GM21723 (cell line): ENCODE measurements around the gene IPO11.

ENCODE experiments used
- ATAC-seq: cut with Tn5 transposase; IDR thresholded peaks from one replicate; pipeline ENCODE4 v1.9.1; 2021; ENCODE audit warnings: mild to moderate bottlenecking, moderate library complexity; ENCODE audit not compliant: unreplicated experiment

IPO11 gene

DNA sequence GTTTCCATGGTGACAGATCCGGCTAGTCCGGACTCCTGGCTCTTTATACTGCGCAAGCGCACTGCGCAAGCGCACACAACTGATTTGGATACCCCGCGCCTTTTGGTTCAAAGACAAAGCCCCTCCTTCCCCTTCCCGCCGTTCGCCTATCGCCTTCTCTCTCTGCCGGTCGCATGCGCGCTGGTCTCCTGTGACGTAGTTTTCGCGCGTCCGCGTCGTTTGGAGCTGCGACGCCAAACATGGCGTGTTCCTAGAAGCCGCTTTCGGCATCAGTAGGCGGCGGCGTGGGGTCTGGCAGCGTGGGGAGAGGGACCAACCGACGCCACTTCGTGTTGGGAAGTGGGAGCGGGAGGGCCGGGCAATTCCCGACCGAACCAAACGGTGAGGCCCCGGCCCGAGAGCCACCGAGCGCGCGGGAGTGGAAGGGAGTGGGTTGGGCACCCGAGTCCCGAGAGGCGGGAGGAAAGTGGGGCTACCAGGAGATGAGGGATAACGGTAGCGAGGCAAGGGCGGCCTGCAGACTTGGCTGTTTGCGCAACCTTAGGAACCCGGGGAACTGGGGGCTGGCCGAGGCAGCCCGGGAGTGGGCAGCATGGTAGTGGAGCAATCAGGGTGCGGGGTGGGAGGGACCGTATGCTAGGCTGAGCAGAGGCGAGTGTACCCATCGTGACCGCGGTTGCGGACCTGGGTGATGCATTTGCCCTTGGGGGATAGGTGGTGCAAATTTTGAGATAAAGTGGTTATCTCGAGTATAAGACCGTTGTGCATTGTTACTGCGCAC is at the start of gene IPO11:
Gene IPO11 (plus strand): TSS at position 215 of the 781 bp plus-strand sequence. CDS start 24,517 bp downstream, outside the sequence.
- peak; percentile 97 for ATAC-seq

DNA sequence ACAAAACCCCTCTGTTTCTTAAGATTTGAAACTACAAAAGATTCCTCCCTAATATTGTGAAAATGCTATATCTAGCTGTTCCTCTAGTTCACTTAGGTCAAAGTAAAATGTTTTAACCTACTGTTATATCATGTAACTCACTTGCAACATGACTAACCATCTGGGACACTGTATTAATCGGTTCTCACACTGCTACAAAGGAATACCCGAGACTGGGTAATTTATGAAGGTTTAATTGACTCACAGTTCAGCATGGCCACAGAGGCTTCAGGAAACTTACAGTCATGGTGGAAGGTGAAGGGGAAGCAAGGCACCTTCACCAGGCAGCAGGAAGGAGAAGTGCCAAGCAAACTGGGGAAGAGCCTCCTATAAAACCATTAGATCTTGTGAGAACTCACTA is 43.5 kb upstream of the IPO11 start:
- ATAC-seq = no peak

DNA sequence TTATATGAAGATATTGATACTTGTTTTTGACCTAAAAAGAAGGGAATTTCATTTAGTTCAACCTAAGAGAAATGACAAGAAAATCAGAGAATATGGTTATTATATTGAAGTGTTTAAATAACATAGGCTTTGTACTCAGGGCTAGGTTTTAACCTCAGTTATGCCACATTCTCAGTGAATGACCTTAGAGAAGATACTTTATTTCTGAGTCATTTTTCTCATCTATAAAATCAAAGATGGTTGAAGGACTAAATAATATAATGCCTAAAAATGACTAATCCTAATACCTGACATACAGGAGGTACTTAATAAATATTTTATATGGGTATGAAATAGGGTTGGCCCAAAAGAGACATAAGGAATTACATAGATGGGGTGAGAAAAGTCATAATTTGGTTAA is 41.2 kb upstream of the IPO11 start:
- no peak for ATAC-seq

DNA sequence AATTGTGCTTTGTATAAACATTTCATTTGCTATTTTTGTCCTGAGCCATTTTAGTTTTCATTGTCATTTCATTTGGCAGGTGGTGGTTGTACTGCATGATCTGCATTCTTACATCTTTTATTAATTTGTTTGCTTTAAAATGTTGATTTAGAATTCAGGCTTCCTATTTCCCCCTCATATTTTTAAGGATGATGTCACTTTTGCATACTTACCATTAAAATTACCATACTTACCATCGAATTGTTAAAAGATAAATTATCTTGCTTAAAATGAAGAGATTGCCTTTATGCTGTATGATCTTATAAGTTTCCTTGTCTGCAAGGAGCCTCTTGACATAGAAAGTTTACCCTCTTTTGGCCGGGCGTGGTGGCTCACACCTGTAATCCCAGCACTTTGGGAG is 40.0 kb upstream of the IPO11 start:
- no peak for ATAC-seq

DNA sequence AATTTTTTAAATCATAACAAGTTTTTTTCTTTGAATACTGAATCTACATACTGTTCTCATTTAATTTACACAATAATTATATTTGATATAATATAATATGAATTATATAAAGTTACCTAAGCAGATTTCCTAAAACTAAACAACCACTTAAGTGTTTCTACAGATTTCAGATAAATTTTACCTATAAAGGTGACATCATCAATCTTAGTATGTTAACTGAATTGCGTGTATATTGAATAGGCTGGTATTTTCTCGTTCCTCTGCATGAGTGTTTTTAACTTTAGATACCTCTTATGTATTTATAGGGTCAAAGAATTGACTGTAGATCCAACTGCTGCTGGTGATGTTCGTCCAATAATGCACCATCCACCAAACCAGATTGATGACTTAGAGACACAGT is 39.2 kb upstream of the IPO11 start:
- ATAC-seq = no peak

DNA sequence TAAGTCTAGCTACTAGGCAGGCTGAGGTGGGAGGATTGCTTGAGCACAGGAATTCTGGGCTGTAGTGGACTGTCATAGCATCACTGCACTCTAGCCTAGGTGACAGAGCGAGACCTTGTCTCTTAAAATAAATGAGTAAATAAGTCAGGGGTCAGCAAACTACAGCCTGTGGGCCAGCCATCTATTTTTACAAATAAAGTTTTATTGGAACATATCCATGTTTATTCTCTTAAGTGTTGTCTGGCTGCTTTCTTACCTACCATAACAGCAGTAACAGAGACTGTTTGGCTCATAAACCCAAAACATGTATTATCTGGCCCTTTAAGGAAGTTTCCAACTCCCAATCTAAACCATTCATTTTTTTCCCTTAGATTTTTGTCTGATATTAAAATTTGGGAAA is 38.5 kb upstream of the IPO11 start:
- ATAC-seq = no peak

DNA sequence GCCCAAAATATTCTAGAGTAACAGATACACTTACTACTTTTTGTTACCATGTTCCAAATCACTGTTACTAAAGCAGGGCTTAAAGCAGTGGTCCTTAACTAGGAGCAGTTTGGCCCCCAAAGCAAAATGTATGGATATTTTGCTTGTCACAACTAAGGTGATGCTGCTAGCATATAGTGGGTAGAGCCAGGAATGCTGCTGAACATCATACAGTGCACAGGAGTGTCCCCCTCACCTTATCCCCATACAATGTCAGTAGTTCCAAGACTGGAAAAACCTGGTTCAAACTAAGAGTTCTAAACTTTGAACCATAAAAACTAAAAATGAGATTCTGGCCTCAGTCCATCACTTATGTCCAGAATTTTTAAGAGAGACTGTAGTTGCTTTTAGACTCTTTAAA is 36.9 kb upstream of the IPO11 start:
- ATAC-seq = no peak

DNA sequence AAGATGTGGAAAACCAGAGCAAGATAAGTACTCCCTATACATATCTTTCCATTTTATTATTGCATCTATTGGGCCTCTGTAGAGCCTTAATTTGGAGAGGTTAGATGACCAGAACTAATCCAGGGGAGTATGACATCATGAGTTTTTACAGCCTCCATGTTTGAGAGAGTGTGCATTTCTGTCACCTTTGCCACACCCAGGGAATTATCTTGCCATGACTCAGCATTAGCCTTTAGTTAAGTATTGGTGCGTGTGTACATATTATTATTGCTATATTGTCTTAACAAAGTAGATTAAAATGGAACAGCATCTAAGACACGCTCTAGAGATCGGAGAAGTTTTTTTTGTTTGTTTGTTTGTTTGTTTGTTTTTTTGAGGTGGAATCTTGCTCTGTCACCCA is 36.5 kb upstream of the IPO11 start:
- no peak for ATAC-seq

DNA sequence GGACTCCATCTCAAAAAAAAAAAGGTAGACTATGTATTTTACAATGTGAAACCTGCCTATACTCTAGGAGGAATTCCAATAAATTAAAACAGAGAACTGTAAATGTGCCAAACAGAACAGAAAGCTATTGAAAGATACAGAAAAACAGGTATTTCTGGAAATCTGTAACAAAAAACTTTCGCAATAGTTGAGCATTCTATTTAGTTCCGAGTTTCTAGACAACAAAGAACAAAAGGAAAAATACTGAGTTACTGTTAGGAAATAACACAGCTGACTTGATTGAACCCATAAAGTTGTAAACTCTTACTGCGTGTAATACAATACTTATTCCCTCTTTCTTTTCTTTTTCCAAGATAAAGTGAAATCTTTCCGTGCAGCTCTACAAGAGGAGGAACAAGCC is 27.4 kb upstream of the IPO11 start:
- no peak for ATAC-seq

DNA sequence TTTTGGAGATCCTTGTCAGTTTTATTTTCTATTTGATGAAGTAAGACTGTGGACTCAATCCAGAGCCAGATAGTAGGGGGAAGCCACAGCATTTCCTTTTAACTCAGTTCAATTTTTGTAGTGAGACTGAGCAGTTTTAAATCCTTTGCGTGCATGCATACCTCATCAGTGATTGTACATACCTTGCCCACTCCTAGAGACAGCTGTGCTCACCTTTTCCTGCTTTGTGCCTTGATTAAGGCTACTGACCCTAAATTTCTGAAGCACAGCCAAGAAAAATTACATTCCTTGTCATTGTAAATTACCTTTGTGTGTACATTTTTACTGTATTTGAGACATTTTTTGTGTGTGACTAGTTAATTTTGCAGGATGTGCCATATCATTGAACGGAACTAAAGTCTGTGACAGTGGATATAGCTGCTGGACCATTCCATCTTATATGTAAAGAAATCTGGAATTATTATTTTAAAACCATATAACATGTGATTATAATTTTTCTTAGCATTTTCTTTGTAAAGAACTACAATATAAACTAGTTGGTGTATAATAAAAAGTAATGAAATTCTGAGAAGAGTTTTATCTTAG is 26.7 kb upstream of the IPO11 start:
- ATAC-seq = no peak

DNA sequence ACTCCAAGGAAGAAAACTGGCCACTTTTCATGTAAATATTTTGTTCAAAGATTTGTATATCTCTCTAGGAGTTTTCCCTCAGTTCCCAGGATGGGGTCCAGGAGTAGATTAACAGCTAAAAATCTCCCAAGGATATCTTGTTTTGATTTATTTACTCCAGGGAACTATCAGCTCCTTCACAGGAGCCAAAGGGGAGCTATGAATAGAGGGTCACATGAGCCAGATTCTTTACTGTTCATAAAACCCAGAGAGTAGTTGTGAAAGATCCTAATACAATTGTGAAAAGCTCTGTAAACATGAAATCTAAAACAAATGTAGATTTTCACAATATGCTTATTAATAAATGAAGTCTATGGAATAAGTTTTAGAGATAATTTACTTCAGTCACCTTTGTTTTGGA is 25.7 kb upstream of the IPO11 start:
- ATAC-seq = no peak

DNA sequence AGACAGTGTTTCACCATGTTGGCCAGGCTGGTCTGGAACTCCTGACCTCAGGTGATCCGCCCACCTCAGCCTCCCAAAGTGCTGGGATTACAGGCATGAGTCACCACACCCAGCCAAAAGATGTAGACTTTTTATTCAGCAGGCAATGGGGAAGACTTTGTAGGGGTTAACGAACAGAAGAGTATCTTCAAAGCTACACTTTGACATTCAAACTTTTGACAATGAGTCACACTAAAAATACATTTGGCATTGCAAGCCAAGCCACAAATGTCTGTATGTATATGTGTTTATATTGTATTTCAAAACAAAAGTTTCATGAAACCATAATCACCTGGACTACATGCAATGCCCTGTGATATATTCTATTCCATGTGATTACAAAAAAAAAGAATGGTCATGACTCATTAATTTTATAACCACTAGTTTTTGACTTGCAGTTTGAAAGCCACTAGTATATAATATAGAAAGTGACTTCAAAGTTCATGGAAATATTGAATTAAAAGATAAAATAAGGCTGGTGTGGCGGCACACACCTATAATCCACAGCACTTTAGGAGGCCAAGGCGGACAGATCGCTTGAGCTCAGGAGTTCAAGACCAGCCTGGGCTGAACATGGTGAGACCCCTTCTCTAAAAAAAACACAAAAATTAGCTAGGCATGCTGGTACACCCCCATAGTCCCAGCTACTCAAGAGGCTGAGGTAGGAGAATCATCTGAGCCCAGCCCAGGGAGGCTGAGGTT is 17.2 kb upstream of the IPO11 start:
- no peak for ATAC-seq

DNA sequence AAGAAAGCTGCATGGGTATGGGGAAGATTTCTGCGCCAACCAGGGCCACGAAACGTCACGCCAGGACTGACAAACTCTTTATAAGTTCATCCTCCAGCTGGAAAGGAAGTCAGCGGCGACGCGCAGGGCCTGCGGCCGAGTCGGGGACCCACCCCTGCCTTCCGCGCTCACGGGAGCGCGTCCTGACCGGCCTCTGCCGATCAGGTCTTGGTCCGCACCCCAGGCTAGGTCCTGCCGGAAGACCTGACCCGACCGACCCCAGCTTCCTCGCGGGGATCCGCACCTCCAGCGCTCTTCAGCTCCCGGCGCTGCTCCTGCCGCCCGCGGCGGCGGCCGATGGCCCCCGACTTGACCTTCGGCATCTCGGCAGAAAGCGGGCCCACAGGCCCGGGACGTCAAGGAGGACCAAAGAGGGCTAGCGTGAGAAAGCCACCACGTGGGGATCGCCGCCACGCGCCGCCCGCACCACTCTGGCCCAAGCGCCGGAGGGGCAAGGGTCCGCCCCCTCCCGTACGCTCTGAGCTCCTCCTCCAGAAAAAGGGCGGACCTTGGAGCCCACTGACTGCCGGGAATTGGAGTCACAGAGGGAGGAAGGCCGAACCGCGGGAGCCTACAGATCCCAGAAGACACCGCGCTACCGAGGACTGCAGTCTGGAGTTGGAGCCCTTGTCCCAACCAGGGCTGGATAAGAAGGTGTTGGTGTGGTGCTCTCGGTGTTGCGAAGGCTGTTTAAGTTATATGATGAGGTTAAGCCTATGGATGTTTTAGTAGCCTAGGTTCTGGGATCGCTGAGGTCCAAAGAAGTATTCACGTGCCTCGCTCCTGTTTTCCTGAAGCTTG is 8.9 kb upstream of the IPO11 start, which contains the start of gene DIMT1:
Gene DIMT1 (minus strand): TSS at position 495 of the 840 bp plus-strand sequence. CDS start 133 bp downstream, at position 362.
- ATAC-seq = peak; percentile 97

DNA sequence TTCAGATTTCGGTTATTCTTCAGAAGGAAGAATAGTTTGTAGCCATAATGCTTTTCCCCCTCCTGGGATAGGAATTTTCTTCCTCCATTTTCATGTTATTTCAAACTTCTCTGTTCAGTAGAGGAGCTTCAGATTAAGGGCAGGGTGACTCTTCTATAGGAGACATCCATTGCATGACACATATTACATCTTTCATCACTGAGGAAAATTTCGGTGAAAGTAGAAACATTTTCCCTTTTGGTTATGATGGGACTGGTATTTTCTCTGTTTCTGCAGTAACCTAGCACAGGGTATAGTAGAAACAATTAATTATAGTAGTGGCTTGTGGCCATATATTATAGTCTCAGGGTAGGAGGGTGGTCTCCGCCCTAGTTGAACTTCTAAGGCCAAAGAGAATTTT is 1.1 kb downstream of the IPO11 start:
- no peak for ATAC-seq

DNA sequence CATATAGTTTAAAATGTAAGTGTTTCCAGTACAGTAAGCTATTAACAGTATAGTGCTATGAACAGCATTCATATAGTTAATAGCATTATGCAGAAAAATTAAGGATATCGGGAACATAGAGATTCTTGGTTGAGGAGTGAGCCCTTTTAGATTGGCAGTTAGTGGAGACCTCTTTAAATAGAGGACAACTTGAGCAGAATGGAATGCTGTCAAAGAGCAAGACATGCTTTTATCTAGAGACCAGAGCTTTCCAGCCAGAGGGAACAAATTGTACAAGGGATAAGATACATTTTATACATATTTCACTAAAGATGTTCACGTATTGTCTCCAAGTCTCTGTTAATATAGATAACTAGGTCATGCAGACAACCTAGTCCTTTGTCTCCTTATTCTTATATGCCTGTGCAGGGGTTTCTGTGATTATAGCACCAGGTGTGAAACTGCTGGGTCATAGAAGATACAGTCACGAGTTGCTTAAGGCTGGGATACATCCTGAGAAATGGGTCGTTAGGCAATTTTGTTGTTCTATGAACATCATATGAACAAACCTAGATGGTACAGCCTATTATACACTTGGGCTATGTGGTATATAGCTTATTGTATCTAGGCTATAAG is 6.0 kb downstream of the IPO11 start:
- no peak for ATAC-seq

DNA sequence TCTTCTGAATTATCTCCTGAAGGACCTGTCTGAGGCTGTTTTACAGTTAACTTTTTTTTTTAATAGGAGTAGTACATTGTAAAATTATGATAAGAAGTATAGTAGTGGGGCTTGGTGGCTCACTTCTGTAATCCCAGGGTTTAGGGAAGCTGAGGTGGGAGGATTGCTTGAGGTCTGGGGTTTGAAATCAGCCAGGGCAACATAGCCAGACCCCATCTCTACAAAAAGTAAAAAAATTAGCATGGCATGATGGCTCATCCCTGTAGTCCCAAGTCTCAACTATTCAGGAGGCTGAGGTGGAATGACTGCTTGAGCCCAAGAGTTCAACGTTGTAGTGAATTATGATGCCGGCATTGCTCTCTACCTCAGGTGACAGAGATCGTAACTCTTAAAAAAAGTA is 7.0 kb downstream of the IPO11 start:
- no peak for ATAC-seq

DNA sequence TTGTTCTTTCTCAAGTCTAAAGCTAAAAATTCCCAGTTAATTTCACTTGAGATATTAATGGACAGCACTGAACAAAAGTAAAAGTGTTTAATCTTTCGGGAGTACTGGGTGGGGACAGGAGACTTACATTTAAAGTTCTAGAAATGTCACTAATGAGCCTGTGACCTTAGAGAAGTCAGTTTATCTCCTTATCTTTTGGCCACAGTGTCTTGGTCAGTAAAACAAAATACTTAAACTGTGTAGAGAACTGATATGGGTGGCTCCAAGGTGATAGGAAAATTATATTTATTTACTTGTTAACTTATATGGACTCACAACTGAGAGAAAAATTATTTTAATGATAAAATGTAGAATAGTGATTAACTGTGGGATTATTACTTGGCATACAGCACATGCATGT is 8.9 kb downstream of the IPO11 start:
- no peak for ATAC-seq

DNA sequence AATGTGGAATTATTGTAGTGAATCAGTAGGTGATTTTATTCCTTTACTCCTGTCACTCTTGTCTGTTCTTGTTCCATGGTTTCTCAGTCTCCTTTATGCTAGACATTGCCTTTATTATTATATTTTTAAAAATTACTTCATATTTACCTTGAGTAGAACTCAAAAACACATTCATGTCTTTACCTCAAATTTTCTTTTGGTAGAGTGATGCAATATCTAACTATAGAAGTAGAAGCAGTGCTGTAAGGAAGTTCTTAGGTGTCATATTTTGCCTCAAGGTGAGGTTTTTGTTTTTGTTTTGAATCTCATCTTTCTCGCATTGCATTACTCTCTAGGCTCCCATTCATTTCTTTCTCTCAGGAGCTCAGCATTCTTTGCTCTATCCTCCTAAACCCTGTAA is 12.2 kb downstream of the IPO11 start:
- no peak for ATAC-seq

DNA sequence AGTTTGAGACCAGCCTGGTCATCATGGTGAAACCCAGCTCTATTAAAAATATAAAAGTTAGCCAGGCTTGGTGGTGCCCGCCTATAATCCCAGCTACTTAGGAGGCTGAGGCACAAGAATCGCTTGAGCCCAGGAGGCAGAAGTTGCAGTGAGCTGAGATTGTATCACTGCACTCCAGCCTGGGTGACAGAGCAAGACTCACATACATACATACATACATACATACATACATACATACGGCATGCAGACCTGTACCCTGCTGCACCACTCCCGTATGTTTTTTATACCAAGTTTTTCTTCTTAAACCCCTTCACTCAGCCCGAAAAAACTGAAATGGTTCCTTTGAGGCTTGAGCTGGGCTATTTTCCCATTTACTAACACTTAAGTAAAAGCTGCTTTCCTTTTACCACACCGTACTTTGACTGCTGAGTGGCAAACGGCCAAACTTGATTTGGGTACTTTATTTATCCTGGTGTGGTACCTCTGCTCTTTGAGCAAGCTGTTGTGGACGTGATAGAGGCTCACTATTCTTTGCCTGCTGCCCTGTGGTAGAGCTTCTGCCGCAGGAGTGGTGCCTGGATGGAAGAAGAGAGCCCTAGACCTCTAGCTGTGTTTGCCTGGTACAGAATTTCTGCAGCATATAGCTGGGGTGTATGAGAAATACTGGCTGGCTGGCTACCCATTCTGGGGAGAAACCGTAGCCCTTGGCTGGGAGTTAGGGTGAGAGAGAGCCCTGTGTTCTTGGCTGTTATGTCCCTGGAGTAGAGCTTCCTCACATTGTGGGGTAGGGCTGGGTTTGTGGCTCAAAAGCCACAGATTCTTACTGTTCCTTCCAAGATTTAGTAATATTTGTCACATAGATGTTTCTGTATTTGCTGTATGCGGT is 19.4 kb downstream of the IPO11 start:
- ATAC-seq = no peak

DNA sequence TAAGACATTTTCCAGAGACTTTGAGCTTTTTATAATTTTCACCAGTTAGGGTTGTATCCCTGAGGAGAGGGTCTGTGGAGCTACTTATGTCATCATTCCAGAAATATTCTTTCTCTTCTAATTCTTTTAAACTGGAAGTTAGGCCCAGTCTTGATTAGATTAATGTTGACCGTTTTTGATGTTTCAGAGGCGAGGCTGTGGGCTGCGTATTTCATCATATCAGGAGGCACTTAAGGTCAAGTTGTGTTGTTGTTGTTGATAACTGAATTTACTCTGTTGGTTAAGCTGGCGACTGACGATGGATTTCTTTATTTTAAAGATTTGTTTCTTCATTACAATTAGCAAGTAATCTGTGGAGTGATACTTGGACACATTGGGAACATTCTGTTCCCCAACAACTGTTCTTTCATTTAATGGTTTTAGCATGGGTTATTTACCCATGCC is 20.1 kb downstream of the IPO11 start:
- ATAC-seq = no peak
